ENCODE data around the gene KSR1.
A peak's percentile ranks its signal among the peaks of the same experiment; 100 is the strongest.
"Not testable (repeated sequence)": the region's sequence is repeated elsewhere in the genome, so short reads cannot be mapped to it uniquely, and the experiment has no call there.

Gene KSR1

GRCh38 chr17:27646232-27646631 is 190.0 kb downstream of the KSR1 start:
- no peak for DNase-seq

GRCh38 chr17:27647765-27648164 is 191.5 kb downstream of the KSR1 start:
- no peak for DNase-seq

GRCh38 chr17:27649111-27649571 is 192.9 kb downstream of the KSR1 start:
- not testable (repeated sequence) for DNase-seq

GRCh38 chr17:27649929-27650328 is 193.7 kb downstream of the KSR1 start:
- DNase-seq, result no peak

- DNase-seq, result no peak
Measured at GRCh38 chr17:27650836-27651235, 194.6 kb downstream of the KSR1 start.

- peak; percentile 13 for DNase-seq
Measured at GRCh38 chr17:27651411-27652345, 195.4 kb downstream of the KSR1 start.

- DNase-seq, result not testable (repeated sequence)
Measured at GRCh38 chr17:27653449-27653971, 197.3 kb downstream of the KSR1 start.

GRCh38 chr17:27654136-27654535 is 197.9 kb downstream of the KSR1 start:
- DNase-seq, result no peak

GRCh38 chr17:27654654-27655524 is 198.6 kb downstream of the KSR1 start:
- DNase-seq, result peak; percentile 41

- not testable (repeated sequence) for DNase-seq
Measured at GRCh38 chr17:27655525-27656111, 199.4 kb downstream of the KSR1 start.

- DNase-seq, result not testable (repeated sequence)
Measured at GRCh38 chr17:27656620-27657019, 200.4 kb downstream of the KSR1 start.

GRCh38 chr17:27657620-27658019 is 201.4 kb downstream of the KSR1 start:
- DNase-seq, result no peak

GRCh38 chr17:27659683-27660082 is 203.4 kb downstream of the KSR1 start:
- DNase-seq, result no peak

- DNase-seq, result no peak
Measured at GRCh38 chr17:27660436-27660835, 204.2 kb downstream of the KSR1 start.

GRCh38 chr17:27663936-27664605 is 207.8 kb downstream of the KSR1 start:
- no peak for DNase-seq

- no peak for DNase-seq
Measured at GRCh38 chr17:27664606-27664965, 208.3 kb downstream of the KSR1 start.

- DNase-seq, result no peak
Measured at GRCh38 chr17:27665549-27665948, 209.3 kb downstream of the KSR1 start.

- DNase-seq, result not testable (repeated sequence)
Measured at GRCh38 chr17:27666270-27666669, 210.0 kb downstream of the KSR1 start.

- DNase-seq, result no peak
Measured at GRCh38 chr17:27666831-27667560, 210.7 kb downstream of the KSR1 start.

GRCh38 chr17:27667656-27668487 is 211.6 kb downstream of the KSR1 start:
- DNase-seq, result no peak

- no peak for DNase-seq
Measured at GRCh38 chr17:27668488-27668823, 212.2 kb downstream of the KSR1 start.

All from fibroblast of skin of abdomen (primary cell).